NCI-H526 (cell line): ENCODE results near the gene MKRN2OS.

Experiments
- DNase-seq, 2 experiments: peaks; one replicate each; lab custom pipeline; 2025; lab: John Stamatoyannopoulos, UW

Gene MKRN2OS

DNA sequence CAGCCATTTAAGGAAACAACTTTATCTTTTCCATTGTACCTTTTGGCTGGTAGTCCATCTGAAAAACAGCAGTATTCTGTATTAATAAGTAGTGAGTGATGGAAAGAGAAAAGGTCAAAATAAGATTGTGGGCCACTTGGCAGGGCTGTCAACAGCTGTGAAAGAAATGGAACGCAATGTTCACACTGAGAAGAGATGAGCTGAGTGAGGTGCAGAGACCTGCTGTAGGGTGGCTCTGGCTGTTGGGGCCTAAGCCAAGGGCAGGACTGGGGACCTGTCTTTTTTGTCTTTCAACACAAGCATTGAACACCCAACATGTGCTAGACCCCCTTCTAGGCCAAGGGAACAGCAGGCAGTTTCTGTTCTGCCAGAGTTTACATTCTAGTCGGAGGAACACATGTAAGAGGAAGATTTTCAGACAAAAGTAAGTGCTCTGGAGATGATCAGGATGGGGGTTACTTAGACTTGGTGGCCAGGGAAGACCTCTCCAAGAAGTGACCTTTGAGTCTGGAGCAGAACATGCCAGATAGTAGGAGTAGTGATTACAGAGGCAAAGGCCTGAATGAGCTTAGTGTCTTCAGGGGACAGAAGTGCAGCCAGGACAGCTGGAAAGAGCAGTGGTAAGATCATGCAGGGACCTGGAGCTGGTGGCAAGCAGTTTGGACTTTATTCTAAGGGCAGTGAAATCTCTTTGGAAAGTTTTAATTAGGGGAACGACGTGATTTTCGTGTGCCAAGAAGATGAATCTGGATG, 31.4 kb downstream of the MKRN2OS start:
- no peak for DNase-seq

DNA sequence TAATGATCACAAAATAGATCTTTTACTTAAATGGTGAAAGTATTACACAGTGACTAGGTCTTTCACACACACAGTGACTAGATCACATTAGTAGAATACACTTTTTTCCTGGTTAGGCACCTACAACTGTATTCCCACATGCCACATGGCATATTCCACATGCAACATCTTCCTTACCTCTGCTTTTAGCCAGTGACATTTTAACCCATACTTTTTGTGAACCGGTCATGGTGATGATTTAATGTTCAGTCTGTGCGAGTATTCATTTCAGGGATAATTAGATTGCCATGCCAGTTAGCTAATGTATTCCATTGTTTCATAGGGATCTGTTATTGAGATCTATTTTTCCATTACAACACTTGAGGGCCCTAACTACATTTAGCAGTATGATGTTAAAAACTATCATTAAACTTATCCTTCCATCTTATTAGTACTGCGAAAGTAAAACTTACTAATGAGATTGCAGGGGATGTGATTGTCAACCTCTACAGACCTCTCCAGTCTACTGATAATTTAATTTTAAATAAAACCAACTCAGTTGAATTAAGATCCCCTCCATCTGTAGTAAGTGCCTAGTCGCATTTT, 32.7 kb downstream of the MKRN2OS start:
- no peak for DNase-seq

DNA sequence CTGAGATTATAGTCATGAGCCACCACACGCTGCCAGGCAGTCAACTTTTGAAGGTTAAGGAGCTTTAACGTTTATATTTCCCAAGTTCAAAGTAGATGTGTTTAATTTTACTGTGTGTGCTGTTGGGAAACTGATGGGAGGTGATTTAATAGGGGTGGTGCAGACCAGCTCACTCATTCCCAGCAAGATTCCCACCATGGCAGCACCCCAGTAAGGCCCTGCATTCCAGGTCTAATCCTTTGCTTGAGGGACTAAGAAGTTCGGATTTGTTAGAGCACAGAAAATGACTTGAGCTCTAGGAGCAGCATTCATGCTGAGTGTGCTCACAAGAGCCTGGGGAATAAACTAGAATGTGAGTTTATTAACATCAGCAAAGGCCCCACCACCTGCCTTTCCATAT, 35.8 kb downstream of the MKRN2OS start:
- DNase-seq = no peak

DNA sequence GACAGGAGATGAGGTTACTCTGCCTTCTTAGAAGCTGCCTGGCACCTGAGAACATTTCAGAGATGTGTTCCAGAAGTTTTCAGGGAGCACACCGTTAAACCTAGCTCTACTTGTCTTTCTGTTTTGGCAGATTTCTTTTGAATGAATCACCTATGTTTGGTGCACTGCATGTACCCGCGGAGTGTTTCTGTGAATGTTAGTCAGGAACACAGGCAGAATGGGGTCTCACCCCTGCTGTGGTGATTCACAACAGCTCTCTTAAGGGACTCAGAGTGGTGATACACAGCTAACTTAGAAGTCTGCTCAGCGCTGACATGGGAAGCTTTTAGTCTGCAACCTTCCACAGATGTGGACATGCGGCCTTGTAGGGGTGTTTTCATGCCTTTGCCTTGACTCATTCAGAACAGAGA, 37.0 kb downstream of the MKRN2OS start:
- DNase-seq = no peak

DNA sequence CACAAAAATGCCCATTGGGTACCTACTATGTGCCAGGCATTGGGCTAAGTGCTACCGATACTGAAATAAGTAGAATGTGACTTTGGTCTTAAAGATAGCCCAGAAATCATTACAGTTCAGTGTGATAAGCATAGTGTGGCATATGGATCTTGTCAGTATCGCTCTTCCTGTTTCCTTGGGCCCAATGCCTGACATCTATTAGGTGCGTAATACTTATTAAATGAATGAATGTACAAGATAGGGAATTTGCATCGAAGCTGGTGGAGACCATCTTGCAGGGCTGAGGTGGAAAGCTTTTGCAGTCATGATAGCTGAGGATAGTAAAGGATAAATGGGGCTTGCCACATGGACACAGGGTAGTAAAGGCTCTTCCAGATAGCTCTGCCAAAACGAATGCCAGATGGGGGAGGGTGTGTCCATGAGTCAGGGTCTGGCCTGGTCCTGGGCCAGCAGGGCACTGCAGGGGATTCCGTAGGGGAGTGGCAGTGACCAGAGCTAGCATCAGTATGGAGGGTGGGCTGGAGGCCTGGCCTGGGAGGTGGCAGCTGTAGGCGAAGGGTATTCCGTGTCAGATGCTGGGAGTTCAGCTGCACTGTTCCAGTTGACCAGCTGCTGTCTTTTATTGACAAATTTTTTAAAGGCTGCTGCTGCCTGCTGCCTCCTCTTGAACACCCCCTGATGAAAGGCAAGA, 37.6 kb downstream of the MKRN2OS start:
- DNase-seq = no peak

DNA sequence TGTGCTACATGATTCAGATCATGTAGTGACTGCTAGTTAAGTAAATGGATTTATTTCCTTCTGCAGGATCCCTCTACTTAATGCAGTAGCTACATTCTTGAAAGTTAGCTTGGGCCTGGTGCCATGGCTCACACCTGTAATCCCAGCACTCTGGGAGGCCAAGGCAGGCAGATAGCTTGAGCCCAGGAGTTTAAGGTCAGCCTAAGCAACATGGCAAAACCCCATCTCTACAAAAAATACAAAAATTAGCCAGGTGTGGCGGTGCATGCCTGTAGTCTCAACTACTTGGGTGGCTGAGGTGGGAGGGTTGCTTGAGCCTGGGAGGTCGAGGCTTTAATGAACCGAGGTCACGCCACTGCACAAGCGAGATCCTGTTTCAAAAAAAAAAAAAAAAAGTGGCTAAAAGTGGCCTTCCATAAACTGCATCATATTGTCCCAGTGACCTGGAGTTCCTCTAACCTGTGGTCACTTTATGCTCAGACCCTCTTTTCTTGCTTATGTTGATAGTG, 39.0 kb downstream of the MKRN2OS start:
- DNase-seq = no peak

DNA sequence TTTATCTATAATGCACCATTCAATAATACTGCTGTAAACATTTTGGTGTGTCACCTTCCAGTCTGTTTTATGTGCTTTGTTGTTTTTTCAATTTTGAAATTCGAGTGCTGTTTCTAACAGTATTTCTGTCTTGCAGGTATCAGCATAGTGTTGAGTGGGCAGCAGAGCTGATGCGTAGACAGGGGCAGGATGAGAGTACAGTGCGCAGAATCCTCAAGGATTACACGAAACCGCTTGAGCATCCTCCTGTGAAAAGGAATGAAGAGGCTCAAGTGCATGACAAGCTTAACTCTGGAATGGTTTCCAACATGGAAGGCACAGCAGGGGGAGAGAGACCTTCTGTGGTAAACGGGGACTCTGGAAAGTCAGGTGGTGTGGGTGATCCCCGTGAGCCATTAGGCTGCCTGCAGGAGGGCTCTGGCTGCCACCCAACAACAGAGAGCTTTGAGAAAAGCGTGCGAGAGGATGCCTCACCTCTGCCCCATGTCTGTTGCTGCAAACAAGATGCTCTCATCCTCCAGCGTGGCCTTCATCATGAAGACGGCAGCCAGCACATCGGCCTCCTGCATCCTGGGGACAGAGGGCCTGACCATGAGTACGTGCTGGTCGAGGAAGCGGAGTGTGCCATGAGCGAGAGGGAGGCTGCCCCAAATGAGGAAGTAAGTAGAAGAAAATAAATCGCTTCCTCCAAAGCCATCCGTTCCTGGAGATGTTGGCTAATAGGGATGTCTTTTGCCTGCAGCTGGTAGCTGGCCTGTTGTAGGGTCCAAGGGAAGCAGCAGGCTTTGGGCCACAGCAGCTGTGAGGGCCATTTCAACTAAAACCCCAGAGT, 42.0 kb downstream of the MKRN2OS start:
- no peak for DNase-seq

DNA sequence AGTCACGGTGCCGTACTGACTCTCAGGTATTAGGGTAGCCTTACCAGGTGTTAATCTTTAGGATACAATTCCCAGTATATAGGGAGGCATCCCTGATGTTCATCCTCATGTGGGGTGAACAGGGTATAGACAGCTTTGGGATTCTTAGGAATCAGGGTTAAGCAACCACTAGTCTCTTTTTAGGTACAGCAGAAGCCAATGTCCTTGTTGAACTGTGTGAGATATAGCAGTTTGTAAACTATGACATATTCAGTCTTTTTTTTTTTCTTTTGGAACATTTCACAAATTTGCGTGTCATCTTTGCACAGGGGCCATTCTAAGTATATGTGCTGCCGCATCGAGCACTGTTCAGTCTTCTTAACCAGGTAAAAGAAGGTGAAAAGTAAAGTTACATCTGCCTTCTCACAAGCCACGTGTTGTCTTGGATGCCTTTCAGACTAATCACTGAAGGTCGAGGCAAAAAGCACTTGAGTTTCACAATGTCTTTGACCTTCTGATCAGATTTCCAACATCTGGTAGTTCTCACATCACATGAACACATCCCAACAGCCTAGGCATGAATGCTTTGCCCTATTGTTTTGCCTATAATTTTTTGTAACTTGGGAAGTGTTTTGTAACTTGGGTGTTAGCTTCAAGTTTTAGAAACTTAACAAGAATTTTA, 43.8 kb downstream of the MKRN2OS start:
- DNase-seq = no peak

DNA sequence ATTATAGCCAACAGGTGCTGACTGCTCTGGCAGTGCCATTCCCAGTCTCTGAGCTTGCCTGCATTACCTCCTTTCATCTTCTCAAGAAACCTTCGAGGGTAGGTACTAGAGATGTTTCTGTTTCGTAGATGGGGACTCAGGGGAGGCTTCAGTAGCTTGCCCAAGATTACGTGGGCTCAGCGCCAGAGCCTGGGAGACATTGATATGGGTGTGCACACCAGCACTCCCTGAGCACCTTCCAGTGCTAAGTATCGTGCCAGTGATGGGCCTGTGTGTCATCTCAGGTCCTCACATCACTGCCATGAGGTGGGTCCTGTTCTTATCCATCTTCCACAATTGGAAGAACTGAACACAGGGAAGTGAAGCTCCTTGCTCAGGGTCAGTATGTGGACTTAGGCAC, 45.8 kb downstream of the MKRN2OS start:
- no peak for DNase-seq

DNA sequence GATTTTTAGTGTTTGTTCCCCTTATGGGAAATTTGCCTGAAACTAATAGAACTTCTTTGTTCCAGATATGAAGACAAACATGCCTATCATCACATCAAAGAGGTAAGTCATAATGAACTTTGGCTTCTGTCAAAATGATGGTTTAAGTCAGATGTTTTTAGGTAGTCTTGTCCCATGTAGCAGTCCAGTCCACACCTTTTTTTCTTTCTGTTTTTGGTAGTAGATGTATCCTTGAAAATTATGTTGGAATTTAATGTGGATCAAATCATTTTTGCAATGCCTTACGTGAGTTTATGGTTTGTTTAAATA, 48.9 kb downstream of the MKRN2OS start:
- no peak for DNase-seq

DNA sequence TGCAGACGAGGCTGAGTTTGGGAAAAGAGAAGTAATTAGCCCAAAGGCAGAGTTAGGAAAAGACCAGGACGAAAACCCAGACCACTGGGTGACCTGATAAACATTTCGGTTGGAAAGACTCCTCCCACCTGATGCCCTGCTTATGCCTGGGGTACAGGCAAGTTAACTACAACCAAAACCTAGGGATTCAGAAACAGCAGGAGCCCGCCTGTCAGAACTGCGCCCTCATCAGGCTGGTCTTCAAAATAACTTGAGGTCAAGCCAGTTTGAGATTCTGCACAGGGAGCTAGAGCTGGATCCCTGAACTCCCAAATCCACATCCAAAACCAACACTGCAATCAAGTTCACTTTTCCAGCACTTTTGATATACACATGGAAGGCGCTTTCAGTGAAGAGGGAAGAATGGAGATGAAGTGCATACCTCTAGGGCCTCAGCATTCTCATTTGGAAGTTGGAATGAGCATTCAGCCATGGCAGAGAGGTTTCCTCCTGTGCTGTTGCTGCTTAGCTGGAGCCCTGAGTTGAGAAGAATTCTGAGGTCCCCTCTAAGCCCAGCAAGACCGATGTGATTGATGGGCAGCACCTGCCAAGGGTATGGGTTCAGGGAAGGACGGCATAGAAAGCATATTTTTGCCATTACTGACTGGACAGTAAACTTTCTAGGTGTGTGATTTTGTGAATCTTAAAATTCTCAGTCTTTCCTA, 49.4 kb downstream of the MKRN2OS start:
- peak in 1 of 2 experiments; percentile 3 for DNase-seq

DNA sequence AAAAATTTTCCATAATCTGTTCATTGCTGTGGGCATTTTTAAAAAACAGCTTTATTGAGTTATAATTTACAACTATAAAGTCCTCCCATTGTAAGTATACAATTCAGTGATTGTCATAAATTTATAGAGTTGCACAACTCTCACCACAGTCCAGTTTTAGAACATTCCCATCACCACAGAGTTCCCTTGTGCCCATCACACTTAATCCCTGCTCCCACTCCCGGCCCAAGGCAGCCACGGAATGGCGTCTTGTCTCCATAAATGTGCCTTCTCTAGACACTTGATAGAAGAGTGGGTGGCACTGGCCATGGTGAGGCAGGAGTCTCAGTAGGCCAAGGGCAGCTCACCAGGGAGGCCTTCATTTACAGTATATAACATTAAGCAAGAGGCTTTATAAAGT, 54.8 kb downstream of the MKRN2OS start:
- DNase-seq = no peak

DNA sequence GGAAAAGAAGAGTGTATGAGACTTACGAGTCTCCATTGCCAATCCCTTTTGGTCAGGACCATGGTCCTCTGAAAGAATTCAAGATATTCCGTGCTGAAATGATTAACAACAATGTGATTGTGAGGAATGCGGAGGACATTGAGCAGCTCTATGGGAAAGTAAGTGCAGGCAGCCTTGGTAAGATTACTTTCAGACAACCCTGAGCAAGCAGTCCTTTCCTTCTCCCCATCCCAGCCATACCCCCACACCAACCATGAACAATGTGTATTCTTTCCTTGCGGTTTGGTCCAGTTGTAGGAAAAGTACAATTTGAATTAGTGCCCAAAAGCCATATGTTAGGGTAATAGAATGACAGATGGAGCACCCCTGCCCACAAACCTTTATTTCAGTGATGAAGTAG, 55.5 kb downstream of the MKRN2OS start:
- DNase-seq = no peak
